Measurements from ENCODE around the gene ATRIP.

- no peak for TF ChIP-seq EZH2phosphoT487 (IDR thresholded peaks at IDR 0.05; ENCODE audit: insufficient read depth, low read depth)
- no peak for TF ChIP-seq EZH2 (IDR thresholded peaks at IDR 0.05; ENCODE audit: insufficient read depth, poor library complexity, severe bottlenecking)
Measured at GRCh38 chr3:48397767-48398681, 48.5 kb upstream of the ATRIP start.
